SK-MEL-5 (cell line): ENCODE results near the gene WDR38. TPM values are rescaled to one million over a fixed set of nuclear protein-coding genes. Genes with fewer than 3 reads are reported as not detected.

ENCODE experiments used
- DNase-seq: peaks from one replicate; pipeline ENCODE4 v3.0.0-alpha.2; 2016; ENCODE audit warnings: low read depth, low spot score
- in situ Hi-C: cut with HindIII; loops from 2 replicates; pipeline ENCODE4 v1.10.0; 2016; ENCODE audit warnings: low sequenced_read_pairs, high pct_unique_total_duplicates, low pct_unique_long_range_greater_than_20kb
- total RNA-seq: library from RNA; depleted of rRNA; stranded (reverse); fragments of >200 nt; shearing (Covaris generic); gene quantifications from 2 replicates; pipeline ENCODE4 v1.2.3, GENCODE V29; 2014

Gene WDR38
- total RNA-seq, 1 experiment from 2014 or later: not detected

DNA sequence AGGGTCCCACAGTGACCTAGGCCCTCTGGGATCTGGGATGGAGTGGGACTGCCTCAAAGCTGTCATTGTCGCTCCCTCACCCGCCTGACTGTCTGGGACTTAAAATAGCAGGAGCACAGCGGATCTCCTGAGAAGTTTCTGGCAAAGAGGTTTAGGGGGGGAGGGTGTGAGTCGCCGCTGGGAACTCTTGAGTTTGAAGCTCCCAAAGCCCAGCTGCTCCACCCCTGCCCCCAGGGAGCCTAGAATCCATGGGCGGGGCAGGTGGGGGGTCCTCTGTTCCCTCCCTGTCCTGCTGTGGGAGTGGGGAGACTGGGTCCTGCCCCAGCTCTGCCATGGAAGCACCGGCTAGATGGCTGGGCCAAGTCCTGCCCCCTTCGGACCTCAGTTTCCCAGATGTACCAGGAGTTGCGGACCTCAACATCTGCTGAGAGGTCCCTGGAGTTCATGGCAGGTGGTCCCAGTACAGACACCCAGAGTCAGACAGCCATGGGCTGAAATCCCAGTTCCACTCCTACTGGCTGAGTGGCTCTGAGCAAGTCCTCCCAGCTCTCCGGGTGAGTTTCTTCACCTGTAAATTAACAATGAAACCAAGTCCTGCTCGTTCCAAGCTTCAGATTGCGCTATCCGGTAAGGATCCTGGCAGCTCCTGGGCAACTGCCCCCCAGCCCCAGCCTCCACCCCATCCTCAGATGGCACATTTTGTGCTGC, 985 bp upstream of the WDR38 start:
- in situ Hi-C loops: no loop called here
- no peak for DNase-seq

DNA sequence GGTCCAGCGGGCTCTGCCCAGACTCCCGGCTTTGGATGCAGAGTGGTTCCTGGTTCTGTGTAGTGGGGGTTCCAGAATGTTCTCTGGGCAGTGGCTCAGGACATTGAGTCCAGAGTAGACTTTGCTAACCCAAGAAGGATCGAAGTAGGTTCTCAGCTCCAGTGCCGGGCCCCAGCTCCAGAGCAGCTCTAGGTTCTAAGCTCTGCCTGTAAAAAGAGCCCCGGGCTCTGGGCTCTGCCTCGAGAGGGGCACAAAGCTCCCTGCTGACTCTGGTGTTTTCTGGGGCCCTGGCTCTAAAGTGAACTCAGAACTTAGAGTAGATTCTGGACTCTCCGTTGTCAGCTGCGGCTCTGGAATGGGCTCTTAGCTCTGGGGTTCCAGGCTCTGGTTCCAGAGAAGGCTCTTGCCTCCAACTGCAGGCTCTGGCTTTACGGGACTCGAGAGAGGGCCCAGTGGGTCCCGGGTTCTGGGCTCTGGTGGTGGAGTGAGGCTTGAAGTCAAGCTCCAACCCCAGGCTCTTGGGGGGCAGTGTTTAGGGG, 414 bp downstream of the WDR38 start:
- DNase-seq: no peak

DNA sequence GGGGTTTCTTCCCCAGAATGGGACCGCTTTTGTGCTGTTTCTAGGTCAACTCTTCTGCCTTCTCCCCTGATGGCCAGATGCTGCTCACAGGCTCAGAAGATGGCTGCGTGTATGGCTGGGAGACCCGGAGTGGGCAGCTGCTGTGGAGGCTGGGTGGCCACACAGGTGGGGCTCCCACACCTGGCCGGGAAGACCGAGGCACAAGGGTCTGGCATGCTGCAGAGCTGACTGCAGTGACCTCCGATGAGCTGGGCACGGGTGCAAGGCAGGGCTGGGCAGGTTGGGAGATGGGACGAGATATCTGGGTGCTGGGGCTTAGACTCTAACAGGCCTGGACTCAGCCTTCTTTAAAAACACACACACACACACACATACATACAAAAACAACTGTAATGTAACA, 901 bp downstream of the WDR38 start:
- in situ Hi-C loops: no loop called here
- DNase-seq: no peak

More for the DNA sequence above, 414 bp downstream of the WDR38 start:
- in situ Hi-C loops: no loop called here

DNA sequence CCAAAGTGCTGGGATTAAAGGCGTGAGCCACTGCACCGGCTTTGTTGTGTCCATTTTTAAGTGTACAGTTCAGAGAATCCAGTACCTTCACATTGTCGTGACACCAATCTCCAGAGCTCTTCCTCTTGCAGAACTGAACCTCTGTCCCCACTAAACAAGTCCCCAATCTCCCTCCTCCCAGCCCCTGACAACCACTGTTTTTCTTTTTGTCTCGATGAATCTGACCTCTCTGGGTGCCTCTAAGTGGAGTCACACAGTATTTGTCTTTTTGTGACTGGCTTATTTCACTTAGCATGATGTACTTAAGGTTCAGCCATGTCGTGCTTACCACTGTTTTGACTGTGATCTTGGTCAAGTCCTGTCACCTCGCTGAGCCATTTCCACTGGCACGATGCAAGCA, 1.6 kb downstream of the WDR38 start:
- in situ Hi-C loops: no loop called here
- no peak for DNase-seq

DNA sequence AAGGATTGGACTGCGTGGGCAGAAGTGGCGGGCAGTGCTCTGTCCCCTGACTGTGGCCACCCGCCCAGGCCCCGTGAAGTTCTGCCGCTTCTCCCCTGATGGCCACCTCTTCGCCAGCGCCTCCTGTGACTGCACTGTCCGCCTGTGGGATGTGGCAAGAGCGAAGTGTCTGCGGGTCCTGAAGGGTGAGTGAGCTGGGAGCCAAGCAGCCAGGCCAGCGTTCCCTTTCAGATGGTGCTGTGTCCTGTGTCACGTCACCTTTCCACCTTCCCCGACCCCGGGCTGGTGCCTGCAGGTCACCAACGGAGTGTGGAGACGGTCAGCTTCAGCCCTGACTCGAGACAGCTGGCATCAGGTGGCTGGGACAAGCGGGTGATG, 2.3 kb downstream of the WDR38 start:
- in situ Hi-C loops: no loop called here

DNA sequence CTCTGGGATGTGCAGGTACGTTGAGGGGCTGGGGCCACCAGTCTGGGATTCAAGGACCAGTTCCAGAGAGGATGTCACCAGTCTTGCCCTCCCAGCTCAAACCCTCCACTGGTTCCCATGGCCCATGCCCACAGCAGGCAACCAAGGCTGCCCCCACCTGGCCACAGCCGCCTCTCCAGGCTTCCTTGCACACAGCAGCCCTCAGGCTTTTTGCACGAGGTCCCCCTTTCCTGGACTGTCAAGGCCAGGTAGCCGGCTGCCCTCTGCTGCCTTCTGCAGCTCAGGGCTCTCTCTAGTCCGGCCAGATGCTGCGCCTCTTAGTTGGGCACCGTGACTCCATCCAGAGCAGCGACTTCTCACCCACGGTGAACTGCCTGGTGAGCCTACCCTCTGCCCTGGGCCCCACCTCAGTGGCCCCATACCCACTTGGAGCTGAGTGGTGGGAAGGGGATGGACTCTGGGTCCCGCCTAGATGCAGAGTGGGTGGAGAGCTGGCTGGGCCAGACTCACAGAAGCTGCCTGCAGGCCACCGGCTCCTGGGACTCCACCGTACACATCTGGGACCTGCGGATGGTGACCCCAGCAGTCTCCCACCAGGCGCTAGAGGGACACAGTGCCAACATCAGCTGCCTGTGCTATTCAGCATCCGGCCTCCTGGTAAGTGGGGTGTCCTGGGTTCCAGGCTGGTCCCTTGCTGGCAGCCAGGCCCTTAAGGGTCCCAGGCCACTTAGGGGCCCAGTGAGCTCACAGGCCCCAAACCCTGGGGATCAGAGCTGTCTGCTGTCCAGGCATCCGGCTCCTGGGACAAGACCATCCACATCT, 2.9 kb downstream of the WDR38 start:
- peak; percentile 63 for DNase-seq
- in situ Hi-C loops: no loop called here

More for the DNA sequence above, 2.3 kb downstream of the WDR38 start:
- no peak for DNase-seq

DNA sequence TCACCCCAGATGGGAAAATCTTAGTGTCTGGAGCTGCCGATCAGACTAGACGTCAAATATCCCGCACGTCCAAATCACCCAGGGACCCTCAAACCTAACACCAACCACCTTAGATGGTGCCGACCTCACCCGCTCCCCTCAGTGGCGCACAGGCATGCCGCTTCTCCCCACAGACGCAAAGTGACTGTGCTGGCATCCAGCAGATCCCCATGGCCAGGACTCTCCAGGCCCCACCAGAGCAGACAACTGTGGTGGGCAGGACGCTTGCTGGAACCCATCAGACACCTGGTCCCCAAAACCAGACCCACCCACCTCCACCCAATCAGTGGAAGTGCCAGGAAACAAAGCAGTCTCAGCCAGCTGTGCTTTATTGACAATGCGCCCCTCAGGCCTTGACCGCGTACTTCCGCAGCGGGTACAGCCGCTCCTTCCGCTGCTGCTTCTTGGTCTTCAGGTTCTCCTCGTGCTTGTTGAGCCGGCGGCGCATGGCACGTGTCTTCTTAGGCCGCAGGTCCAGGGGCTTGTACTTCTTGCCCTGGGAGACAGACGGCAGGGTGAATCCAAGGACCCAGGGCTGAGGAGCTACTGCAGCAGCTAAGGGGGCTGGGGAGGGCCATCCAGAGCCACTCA, 4.4 kb downstream of the WDR38 start:
- in situ Hi-C loops: no loop called here
- no peak for DNase-seq

DNA sequence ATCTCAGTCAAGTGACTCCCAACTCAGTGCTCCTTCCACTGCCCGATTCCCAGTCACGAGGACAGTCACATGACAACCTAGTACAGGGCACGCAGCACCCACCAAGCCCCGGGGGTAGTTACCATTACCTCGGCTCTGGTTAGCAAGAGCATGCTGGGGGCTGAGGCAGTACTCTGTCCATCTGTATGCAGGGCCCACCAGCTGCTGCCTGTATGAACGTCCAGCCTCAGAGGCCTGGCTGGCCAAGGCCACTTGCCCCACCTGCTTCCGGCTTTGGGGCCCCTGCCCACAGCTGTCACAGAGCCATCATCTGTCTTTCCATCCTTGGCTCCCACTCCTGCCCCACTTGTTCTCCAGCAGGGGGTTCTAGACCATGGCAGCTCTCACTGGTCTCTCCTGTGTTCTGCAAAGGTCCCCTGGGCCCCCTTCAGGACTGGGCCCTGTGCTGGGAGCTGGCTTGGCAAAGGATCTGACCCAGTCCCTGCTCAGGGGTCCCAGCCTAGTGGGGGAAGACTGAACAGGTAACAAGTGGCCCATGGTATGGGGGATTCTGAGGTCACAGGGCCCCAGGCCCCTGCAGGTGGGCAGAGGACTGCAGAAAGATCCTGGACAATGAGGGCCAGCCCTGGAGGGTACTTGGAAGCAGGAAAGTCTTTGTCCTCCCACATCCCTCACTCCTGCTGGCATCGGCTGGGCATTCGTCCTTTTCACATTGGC, 5.2 kb downstream of the WDR38 start:
- in situ Hi-C loops: no loop called here
- DNase-seq: no peak

DNA sequence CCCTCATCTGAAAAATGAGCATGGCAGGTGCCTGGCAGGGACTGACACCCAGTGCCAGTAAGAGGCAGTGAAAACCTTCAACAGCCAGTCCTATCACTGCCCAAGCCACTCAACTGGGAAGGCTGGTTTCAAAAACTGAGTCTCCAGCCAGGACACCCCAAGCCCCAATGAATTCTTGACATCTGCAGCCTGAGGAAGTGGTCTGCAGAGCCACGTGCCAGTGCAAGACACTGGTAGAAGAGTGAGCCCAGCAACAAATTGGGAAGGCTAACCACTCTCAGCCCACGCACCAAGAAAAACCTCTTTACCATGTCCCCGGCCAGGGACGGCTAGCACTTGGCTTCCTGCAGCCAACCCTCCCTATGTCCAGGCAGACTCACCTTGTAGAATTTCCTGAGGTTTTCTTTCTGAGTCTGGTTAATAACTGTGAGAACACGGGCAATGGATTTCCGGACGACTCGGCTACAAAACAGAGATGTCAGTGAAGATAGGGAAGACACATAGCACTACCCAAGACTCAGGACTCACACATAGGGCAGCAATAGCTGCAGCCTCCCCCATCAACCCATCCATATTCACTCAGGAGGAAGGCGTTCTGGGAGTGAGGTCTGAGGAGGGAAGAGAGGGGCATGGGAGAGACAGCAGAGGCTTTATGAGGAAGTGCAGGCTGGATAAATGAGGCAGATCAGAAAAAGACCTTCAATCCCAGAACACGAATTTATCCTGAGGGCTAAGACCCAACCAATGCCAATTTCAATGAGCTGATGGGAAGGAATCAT, 6.7 kb downstream of the WDR38 start:
- in situ Hi-C loops: no loop called here
- DNase-seq: no peak

DNA sequence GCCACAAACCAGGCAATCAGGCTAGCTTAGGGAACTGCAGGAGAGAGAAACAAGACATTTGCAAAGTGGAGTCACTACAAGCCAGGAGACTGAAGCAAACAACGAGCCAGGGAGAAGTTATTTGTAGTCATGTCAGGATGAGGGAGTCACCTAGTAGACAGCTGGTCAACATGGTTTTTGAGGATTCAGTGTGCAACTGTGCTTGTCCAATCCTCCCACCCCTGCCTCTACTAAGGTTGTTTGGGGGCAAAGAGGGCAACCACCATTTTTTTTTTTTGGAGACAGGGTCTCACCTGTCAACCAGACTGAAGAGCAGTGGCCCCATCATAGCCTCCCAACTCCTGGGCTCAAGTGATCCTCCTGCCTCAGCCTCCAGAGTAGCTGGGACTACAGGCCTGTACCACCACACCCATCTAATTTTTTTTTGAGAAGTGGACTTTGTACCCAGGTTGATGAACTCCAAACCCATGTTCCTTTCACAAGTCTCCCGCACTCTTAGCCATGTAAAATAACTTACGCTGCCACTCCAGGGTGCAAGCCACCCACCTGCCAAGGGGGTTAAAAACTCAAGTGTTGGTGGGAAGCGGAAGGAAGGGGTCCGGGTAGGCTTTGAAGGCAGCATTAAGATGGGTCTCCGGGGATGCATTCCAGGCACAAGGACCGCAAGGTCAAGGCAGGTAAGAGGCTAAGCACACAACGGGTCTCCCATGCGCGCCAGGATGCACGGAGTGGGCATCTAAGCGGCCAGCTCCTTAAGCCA, 7.5 kb downstream of the WDR38 start:
- no peak for DNase-seq
- in situ Hi-C loops: no loop called here

DNA sequence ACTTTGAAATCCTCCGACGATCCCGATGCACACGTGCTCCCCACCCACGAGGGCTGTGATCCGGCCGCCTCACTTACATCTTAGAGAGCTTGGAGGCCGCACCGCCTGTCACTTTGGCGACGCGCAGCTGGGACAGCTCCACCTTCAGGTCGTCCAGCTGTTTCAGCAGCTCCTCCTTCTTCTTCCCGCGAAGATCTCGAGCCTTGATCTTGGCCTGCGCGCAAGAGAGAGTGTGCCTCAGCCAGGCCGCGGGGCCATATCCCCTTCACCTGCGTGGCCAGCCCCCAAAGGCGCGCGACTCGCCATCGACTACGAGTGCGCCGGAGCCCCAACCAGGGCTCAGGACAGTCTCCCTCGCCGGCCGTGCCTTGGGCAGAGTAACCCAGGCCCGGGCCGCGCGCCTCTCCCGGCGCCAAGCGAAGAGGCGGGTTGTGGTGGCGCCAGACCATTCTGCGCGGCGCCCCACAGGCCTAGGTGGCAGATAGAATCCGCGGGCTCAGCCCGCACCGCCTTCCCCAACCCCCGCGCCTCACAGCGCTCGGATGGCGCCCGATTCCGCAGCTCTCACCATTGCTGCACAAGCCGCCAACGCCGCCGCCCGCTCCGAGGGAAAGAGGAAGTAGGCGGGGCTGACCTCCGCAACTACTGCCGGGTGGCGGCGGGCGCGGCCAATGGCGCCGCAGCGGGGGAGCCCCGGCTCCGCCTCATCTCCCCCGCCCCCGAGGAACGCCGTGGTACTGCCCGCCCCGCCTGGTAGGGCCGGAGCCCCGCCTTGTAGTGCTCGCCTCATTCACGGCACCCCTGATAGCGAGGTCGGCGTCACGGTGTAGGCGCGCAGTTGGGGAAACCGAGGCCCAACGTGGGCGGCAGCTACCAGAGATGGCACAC, 8.3 kb downstream of the WDR38 start, which contains the start of the genes ARPC5L and RPL35:
Gene ARPC5L (plus strand): TSS at position 789 of the 888 bp plus-strand sequence. CDS start 7,161 bp downstream, outside the sequence.
Gene RPL35 (minus strand): TSS at position 616 of the 888 bp plus-strand sequence. CDS start 45 bp downstream, at position 571.
- peak; percentile 90 for DNase-seq
- in situ Hi-C loops: no loop called here

DNA sequence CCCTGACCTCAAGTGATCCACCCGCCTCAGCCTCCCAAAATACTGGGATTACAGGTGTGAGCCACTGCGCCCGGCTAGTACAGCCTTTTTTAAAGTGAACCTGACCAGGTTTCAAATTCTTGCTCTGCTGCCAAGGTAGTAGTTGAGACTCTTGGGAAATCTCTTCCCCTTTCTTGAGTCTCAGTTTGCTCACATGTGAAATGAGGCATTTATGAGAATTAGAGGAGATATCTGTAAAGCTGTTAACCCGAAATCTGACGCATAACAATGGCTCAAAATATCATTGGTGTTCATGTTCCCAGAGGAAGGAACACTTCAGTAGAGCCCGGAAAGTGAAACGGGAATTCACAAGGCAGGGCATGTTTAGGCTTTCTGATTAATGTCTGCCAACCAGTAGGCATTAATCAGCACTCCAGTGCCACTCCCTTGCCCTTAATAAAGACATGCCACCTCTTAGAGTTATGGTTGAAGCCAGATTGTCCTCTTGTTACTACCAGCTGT, 10.2 kb downstream of the WDR38 start:
- in situ Hi-C loops: no loop called here
- DNase-seq: no peak

DNA sequence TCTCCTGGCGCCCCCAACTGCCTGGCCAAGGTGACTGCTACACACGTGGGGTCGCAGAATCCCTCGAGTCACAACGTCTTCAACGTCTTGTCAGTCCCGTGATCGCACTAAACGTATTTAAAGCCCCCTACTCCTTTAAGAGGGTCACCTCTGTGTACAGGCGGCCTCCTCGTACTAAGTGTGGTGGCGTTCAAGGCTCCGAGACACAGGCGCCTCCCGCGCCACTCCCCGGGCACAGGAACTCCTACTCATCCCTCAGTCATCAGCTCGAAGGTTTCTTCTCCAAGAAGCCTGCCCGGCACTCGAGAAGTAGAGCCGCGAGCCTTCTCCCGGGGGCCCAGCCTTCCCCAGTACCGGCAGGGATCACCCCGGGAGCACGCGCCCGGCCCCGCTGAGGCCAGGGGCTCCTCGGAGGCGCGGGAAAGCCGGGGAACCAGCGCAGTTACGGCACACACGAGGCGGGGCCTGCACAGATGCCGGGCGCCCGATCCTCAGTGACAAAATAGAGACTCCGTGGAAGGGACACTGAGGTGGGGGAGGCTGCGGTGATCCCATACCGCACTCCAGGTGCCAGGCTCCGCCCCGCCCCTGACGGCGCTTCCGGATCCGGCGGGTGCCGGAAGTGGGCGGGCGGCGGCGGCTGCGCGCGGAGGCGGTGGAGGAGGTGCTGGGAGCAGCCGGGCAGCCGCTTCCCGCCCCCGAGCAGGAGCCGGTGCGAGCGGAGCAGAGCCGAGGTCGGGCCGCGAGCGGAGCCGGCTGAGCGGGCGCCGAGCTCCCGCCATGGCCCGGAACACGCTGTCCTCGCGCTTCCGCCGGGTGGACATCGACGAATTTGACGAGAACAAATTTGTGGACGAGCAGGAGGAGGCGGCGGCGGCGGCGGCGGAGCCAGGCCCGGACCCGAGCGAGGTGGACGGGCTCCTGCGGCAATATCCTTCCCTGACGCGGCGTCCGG, 15.5 kb downstream of the WDR38 start:
- peak; percentile 85 for DNase-seq
- in situ Hi-C loops: no loop called here

DNA sequence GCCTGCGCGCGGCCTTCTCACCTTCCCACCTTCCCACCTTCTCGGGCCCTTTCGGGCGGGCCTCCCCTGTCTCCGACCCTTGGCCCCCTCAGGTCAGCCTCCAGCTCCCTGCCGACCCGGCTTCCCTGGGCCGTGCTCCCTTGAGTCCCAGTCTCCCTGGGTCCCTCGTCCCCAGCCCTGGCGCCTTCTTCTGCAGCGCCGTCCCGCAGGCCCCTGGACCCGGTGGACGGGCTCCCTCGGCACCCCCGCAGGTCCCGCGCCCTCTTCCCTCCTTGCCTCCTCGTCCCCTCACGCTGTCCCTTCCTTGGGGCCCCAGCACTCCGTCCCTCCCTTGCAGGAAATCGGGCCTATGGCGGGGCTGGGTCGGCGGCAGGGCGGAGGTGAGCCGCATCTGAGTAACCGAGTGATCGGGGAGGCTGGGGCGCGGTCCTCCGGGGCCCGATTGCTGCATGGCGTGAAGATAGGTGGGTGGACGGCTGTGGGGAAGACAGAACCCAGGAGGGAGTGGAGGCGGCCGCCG, 16.3 kb downstream of the WDR38 start:
- in situ Hi-C loops: no loop called here
- DNase-seq: no peak
